Osteocyte (in vitro differentiated cells): Measurements from ENCODE around the gene IFT25. TPM values are rescaled to one million over a fixed set of nuclear protein-coding genes. Genes with fewer than 3 reads are reported as not detected.
A peak's percentile ranks its signal among the peaks of the same experiment; 100 is the strongest.

Source experiments
- DNase-seq: peaks from one replicate; pipeline ENCODE4 v3.0.0; 2021; ENCODE audit warnings: mixed read lengths; ENCODE audit not compliant: unreplicated experiment; ENCODE audit errors: extremely low spot score
- H3K27ac Mint-ChIP-seq: one replicate; pipeline ENCODE4 v1.8.0; 2021; ENCODE audit warnings: mild to moderate bottlenecking, mixed read lengths; ENCODE audit not compliant: unreplicated experiment
- H3K27me3 Mint-ChIP-seq: one replicate; pipeline ENCODE4 v1.8.0; 2021; ENCODE audit warnings: mixed read lengths; ENCODE audit not compliant: unreplicated experiment
- H3K36me3 Mint-ChIP-seq: one replicate; pipeline ENCODE4 v1.8.0; 2021; ENCODE audit warnings: mixed read lengths; ENCODE audit not compliant: unreplicated experiment
- H3K4me1 Mint-ChIP-seq: one replicate; pipeline ENCODE4 v1.8.0; 2021; ENCODE audit warnings: mixed read lengths; ENCODE audit not compliant: unreplicated experiment
- H3K4me3 Mint-ChIP-seq: one replicate; pipeline ENCODE4 v1.8.0; 2021; ENCODE audit warnings: mild to moderate bottlenecking, moderate library complexity, mixed read lengths; ENCODE audit not compliant: unreplicated experiment
- H3K9me3 Mint-ChIP-seq: one replicate; pipeline ENCODE4 v1.8.0; 2021; ENCODE audit warnings: mixed read lengths; ENCODE audit not compliant: unreplicated experiment
- CTCF ChIP-seq: fragments of 200-600 bp; sonication (generic); IDR thresholded peaks from 2 replicates; pipeline ENCODE4 v1.5.0; 2021; ENCODE audit warnings: antibody characterized with exemption, mild to moderate bottlenecking, moderate library complexity
- total RNA-seq: library from RNA; stranded (reverse); gene quantifications from 2 replicates; pipeline ENCODE4 v1.2.1, GENCODE V29; 2021

IFT25 gene
- total RNA-seq, 1 donor from 2014 or later, result 29.2 TPM

GRCh38 chr1:53899708-53900107 is 45.8 kb downstream of the IFT25 start:
- Mint-ChIP-seq H3K9me3 (no peaks in the 10 kb centered on the region), H3K27me3 (no peaks in the 10 kb centered on the region)

DNA sequence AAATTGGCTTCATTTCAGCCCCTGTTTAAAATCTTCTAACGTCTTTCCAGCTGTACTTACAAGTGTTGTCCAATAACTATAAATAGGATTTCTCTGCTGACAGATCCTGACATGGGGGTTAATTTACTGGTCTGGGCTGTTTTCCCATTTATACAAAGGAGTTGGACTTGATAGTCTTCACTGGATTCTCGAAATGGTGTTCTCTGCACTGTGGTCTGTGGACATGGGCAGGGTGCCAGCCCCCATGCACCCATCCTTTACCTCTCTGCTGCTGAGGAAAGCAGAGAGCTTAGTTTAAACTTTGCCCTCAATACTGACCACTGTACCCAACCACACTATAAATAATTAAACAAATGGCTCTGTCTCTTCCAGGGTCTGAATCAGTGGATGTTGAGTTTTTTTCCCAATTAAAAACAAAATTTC is 46.3 kb downstream of the IFT25 start:
- Mint-ChIP-seq H3K27me3 (no peaks in the 10 kb centered on the region), H3K36me3 (no peaks in the 10 kb centered on the region), H3K9me3 (no peaks in the 10 kb centered on the region), H3K4me1 (peaks cover 34% of the 10 kb centered on the region), H3K27ac (no peak overlapping the region), H3K4me3 (no peak overlapping the region)
- no peak for TF ChIP-seq CTCF
- DNase-seq, result no peak

More at GRCh38 chr1:53899708-53900107, 45.8 kb downstream of the IFT25 start:
- TF ChIP-seq CTCF, result no peak
- H3K4me3 Mint-ChIP-seq, result no peak overlapping the region
- H3K4me1 Mint-ChIP-seq, result peaks cover 34% of the 10 kb centered on the region
- no peak for DNase-seq
- H3K36me3 Mint-ChIP-seq, result no peaks in the 10 kb centered on the region
- H3K27ac Mint-ChIP-seq, result no peak overlapping the region

DNA sequence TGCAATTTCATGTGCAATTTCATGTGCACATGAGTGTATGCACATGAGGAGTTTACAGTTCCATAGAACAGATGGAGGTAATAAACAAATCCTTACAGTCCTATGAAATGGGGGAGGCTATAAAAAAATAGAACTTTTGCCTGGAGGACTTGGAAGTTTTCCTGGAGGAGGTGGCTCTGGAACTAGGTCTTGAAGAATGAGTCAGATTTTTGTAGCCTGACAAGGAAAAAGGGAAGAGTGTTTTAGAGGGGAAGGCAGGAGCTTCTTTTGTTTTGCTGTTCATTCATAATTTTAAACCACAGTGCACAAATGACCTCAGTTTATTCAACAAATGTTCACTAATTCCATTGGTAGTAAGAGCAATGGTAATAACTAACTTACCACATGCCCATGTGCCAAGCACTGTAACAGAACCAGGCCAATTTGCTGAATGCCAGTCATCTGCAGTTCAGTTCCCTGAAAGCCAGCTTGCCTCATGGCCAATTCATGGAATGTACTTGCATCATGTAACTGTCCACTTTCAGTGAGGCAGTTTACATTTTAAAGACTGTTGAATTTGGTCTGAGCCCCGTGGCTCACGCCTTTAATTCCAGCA is 48.8 kb downstream of the IFT25 start:
- TF ChIP-seq CTCF, result no peak
- no peak for DNase-seq
- Mint-ChIP-seq H3K4me1 (peaks cover 17% of the 10 kb centered on the region), H3K36me3 (no peaks in the 10 kb centered on the region), H3K27me3 (no peaks in the 10 kb centered on the region), H3K9me3 (no peaks in the 10 kb centered on the region), H3K4me3 (no peak overlapping the region), H3K27ac (peak overlapping the region; percentile 60)

GRCh38 chr1:53895421-53895820 is 50.1 kb downstream of the IFT25 start:
- H3K27ac Mint-ChIP-seq, result no peak overlapping the region
- no peak for TF ChIP-seq CTCF
- H3K4me3 Mint-ChIP-seq, result no peak overlapping the region
- H3K4me1 Mint-ChIP-seq, result peaks cover 17% of the 10 kb centered on the region
- no peaks in the 10 kb centered on the region for H3K27me3 Mint-ChIP-seq
- no peak for DNase-seq
- H3K36me3 Mint-ChIP-seq, result no peaks in the 10 kb centered on the region
- H3K9me3 Mint-ChIP-seq, result no peaks in the 10 kb centered on the region

DNA sequence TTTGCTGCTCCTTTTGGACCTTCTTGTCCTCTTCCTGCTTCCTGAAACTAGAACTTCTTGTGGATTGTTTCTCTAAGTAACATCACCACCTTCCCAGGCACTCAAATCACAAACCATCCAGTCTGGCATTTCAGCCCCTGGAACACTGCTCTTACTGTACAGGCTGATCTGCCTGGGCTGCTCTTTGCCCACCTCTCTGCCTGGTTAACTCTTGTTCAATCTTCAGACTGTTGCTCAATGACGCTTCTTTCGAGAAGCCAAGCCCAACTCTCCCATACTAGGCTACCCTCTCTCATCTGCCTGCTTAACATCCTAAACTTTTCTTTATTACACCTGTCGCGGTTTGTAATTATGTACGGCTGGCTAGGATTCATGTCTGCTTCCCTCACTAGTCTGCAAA is 50.9 kb downstream of the IFT25 start:
- Mint-ChIP-seq H3K4me3 (no peak overlapping the region), H3K36me3 (no peaks in the 10 kb centered on the region), H3K4me1 (peaks cover 22% of the 10 kb centered on the region), H3K9me3 (no peaks in the 10 kb centered on the region), H3K27me3 (no peaks in the 10 kb centered on the region), H3K27ac (no peak overlapping the region)
- TF ChIP-seq CTCF, result no peak
- no peak for DNase-seq
